NCI-H774 (cell line): ENCODE data around the gene HDAC9.

Experiments used
- DNase-seq: peaks from one replicate; lab custom pipeline; 2025; lab: John Stamatoyannopoulos, UW

HDAC9 gene

DNA sequence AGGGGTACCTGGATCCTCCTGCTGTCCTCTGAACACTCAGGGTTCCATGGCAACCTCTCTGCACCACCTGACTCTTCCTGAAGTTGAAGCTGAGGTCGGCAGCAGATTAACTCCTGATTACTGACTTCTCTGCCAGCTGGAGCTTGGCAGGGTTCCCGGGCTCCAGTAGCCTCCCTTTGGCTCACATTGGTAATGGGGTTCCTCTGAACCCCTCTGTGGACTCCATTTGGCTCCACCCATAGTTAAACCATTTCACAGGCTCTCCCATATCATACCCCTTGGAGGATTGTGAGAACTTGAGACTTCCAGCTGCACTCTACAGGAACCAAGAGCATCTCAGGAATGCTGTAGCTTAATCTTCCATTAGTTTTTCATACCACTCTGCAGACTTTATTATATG, 292.5 kb downstream of the HDAC9 start:
- DNase-seq, result no peak

DNA sequence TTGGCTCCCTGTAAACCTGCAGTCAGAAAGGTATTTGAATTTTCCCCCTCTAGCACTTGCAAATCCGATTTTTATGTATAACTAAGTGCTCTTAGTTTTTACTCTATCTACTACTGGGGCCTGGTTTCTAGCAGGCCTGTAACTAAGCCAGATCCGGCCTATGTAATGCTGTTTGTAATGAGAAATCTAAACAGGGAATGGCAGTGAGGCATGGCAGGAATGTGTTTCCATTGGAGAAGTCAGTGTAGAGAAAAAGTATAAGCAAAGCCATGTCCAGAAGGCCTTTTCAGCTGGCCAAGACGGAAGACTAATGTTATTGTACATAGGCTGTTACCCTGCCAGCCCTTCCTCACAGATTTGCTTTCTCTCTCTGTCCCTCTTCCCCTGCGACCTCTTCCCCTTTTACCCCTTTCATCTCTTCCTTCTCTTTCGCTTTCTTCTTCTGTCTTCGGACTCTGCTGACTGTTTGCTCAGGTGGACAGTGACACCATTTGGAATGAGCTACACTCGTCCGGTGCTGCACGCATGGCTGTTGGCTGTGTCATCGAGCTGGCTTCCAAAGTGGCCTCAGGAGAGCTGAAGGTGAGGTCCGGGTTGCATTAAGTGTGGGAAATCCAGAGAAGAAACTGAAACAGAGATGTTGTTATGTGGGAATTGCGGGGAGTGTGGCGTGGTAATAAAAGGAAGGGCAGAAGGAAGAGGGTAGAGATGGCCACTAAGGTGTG, 297.5 kb downstream of the HDAC9 start:
- no peak for DNase-seq

DNA sequence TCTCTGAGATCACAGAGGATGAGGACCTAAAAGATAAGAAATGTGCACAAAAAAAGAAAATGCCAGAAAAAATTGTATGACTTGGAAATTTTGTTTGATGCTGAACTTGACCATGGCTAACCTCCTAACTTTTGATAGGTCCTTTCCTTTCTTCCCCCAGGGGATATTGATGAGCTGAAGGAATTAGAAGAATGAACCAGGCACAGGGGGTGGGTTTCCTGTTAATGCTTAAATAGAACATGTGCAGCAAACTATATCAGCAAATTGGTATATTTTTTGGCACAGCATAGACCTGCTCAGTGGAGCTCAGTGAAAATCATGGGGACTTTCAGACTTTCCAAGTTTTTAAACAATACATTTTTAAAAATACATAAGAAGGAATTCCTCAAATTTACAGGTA, 300.7 kb downstream of the HDAC9 start:
- no peak for DNase-seq

DNA sequence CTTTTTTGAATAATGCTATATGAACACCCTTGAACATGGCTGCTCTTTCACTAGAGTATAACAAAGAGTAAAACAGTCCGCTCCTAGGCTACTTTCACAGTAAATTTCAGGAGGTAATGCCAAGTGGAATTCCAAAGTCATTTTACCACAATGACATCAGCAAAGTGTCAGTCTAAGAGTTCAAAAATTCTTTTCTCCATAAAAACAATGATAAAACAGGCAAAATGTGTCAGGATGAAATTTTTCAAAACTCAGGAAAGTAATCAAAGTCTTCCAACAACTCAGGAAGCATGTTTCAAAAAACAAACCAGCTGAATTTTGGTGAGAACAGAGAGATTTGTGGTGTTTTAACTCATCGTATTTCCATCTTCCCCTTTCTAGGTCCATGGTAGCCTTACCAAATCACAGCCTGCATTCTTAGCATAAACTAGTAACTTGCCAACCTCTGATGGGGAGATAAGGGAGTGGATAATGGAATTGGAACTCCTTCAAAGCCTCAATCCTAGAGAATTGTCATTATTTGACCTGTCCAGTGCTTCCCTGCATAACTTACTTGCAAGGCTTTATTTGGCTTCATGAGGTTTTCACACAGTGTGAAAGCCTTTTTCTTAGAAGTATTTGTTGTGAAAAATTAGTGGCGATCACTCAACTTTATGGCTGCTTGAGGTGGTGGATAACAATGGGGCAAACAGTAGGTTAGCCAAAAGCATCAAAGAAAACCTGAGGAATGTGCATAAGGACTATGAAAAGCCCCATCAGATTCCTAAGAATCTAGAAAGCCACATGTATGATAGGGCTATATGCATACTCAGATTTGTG, 302.7 kb downstream of the HDAC9 start:
- no peak for DNase-seq

DNA sequence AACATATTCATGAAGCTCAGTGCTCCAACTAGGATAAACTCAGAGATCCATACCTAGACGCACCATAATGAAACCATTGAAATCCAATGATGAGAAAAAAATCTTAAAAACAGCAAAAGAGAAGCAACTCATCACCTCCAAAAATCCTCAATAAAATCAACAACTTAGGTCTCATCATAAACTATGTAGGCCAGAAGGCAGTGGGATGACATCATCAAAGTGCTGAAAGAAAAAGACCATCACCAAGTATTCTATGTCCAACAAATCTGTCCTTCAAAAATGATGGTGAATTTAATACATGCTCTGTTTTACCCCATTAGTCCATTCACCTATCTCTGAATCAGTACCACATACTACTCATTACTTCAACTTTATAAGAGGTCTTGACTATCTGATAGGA, 304.4 kb downstream of the HDAC9 start:
- DNase-seq, result no peak

- no peak for DNase-seq
Observed at GRCh38 chr7:18803923-18804322, 308.4 kb downstream of the HDAC9 start.

- no peak for DNase-seq
Observed at GRCh38 chr7:18806177-18806576, 310.6 kb downstream of the HDAC9 start.

DNA sequence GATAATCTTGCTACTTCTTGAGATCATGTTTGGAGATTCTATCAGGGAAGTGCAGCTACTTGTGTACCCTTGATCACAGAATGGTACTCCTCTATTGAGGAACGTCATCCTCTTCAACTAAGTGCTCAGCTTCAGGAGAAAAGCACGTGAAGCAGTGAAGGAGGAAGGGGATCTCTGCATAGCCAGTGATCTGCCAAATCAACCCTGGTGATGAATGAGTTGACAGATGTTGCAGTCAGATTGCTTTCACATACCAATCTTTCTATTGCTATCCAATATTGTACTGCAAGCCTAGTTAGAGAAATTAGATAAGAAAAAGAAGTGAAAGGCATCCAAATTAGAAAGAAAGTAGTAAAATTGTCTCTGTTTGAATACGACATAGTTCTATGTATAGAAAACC, 312.5 kb downstream of the HDAC9 start:
- no peak for DNase-seq

DNA sequence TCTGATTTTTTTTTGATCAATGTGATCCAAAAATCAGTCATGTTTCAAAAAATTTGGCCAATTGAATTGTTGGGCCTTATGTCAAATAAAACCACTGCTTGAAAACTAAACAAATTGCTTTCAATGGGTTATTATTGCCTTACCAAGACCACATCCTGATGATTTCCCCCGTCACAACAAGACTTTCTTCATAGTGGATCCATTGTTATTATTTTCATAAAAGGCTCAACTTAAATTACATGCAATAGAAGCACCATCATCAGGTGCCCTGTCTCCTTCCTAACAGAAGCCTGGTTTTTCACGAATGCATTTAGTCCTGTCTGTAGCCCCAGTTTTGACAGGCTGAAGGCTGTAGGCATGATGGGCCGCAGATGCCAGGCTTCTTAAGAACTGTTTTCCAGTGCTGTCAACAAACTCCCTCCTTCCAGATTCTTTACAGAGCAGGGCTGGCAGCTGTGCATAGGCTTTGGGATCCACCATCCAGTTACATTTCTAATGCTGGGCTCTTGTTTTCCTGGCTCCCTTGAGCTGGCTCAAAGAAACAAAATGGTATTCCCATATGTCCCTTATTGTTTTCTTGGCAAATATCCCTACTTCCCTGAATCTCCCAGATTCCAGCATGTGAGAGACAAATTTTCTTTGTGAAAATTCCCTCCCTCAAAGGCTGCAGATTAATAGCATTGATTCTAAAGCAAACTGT, 319.9 kb downstream of the HDAC9 start:
- no peak for DNase-seq

DNA sequence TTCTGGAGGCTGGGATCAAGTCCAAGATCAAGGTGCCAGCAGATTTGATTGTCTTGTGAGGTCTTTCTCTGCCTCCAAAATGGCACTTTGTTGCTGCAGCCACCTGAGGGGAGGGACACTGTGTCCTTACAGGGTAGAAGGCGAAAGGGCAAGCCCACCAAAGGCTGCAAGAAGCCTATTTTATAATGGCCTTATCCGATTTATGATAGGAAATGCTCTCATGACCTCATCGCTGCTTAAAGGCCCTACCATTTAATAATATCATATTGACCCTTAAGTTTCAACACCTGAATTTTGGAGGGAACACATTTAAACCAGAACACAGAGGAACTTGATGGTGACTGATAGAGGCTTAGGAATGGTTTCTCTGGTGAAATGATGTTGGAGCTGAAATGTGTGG, 325.4 kb downstream of the HDAC9 start:
- DNase-seq, result no peak

- no peak for DNase-seq
Observed at GRCh38 chr7:18821554-18821953, 326.0 kb downstream of the HDAC9 start.

GRCh38 chr7:18824157-18824556, 328.6 kb downstream of the HDAC9 start:
- no peak for DNase-seq

DNA sequence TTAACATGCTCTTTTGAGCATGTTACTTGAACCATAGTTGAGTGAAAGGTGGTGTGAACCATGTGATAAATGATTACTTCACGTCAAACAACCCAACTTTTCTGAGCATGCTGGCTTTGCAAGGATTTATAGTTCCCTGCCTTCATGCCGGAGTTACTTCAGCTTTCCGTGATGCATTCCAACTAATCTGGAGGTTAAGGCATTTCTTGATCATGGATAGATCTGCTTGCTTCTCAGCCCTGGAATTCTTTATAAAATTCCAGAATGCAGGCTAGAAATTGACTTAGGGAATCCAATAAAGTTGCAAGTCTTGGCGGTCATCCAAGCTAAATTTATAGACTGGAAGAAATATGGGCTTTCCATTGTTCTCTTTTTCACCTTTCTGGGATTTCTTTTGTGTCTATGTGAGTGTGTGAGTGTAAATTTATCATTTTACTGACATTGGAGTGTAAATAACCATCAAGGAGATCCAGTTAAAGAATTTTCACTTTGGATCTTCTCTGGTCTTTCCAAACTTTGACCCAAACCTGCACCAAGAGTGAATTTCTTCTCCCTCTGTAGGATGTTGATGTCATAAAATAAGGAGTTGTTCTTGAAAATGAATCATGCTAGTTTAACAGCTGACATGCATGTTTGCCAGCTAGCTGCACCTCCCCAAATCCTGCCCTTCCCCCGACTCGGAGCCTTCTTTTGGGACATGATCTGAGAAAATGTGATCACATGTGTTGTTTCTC, 332.9 kb downstream of the HDAC9 start:
- no peak for DNase-seq

- no peak for DNase-seq
Observed at GRCh38 chr7:18828994-18829857, 333.7 kb downstream of the HDAC9 start.

GRCh38 chr7:18829858-18830285, 334.3 kb downstream of the HDAC9 start:
- DNase-seq, result no peak

GRCh38 chr7:18831419-18831818, 335.9 kb downstream of the HDAC9 start:
- no peak for DNase-seq

GRCh38 chr7:18831943-18832342, 336.4 kb downstream of the HDAC9 start:
- DNase-seq, result no peak

DNA sequence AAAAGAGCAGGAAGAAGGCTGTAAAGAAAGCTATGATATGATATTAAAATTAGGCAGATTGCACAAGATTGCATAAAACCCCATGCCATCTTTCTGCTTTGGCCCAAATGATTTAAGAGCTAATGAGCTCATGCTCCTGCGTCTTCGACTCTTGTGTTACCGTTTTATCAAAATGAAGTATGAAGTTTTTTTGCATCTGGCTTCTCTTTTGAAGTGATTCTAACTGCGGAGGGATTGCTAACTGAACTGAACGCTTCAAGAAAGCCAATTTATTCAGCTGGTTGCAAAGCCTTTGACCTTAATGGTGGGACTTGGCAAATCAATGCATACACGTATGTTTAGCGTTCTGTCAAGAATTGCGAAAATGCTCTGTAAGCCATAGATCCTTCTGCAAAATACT, 339.0 kb downstream of the HDAC9 start:
- DNase-seq, result no peak

GRCh38 chr7:18835001-18835690, 339.6 kb downstream of the HDAC9 start:
- no peak for DNase-seq

- no peak for DNase-seq
Observed at GRCh38 chr7:18843979-18844378, 348.4 kb downstream of the HDAC9 start.

DNA sequence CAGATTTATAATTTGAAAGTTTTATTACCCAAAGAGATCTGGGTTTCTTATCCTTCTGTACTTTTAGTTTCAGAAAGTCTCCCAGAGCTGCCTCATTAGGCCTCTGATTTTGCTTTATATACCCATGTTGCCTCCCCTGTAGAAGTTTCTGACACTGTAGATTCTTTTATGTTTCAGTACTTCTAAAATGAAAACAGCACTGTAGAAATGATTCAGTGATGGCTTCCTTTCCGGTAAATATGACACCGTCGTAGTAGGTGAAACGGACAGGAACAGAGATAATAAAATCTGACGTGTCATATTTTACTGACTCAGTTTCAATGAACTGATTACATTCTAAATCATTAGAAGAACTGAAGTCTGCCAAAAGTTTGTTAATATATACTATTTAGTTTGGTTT, 349.2 kb downstream of the HDAC9 start:
- no peak for DNase-seq
